GM18861 (cell line): Measurements from ENCODE around the gene SS18L1.
A peak's percentile ranks its signal among the peaks of the same experiment; 100 is the strongest.

ENCODE experiments used
- ATAC-seq: cut with Tn5 transposase; IDR thresholded peaks from one replicate; pipeline ENCODE4 v1.9.1; 2021; ENCODE audit not compliant: unreplicated experiment

The SS18L1 gene

GRCh38 chr20:62119591-62120364, 23.8 kb upstream of the SS18L1 start:
- ATAC-seq, result no peak

DNA sequence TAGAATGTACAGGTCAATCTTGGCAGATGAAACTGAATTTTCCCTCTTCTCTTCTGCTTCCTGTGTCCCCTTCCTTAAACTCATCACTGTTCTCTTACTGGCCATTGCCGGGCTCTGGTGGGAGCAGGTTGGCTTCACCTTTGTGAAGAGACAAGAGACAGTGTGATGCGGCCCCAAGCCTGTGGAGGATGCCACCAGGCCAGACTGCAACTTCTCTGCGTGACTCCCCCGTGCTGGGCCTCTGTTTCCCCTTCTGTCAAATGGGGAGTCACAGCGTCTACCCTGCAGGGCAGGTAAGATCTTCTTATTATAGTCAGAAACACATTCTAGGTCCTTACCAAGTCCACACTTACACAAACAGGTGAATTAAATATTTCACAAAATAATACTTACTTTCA, 23.2 kb upstream of the SS18L1 start:
- ATAC-seq, result no peak

GRCh38 chr20:62120990-62121775, 22.4 kb upstream of the SS18L1 start:
- ATAC-seq, result peak; percentile 1

GRCh38 chr20:62121776-62122653, 21.6 kb upstream of the SS18L1 start, which contains the start of gene LSM14B:
Gene LSM14B (plus strand): TSS chr20:62122475. CDS start chr20:62122667, 192 bp downstream.
- ATAC-seq, result peak; percentile 66

- ATAC-seq, result peak; percentile 20
Observed at GRCh38 chr20:62122654-62123449, 20.7 kb upstream of the SS18L1 start.

GRCh38 chr20:62123450-62124118, 20.0 kb upstream of the SS18L1 start:
- no peak for ATAC-seq

GRCh38 chr20:62126141-62126540, 17.4 kb upstream of the SS18L1 start:
- no peak for ATAC-seq

GRCh38 chr20:62127799-62128198, 15.8 kb upstream of the SS18L1 start:
- ATAC-seq, result no peak

DNA sequence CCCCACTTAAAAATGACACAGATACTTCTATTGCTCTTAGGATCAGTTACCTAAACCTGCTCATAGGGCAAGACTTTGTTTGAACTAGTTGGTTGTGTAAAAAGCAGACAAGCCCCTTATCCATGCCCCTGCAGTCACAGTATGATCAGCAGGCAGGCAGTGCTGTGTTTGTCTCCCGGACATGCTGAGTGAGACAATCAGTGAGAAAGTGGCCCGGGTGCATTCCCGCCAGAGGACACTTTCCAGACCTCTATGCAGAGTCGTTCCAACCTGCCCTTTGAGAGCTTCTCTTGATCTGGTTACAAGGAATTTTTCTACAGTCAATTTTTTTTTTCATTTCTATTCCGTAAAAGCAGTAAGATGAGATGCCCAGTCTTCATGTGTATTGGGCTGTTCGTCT, 15.1 kb upstream of the SS18L1 start:
- no peak for ATAC-seq

DNA sequence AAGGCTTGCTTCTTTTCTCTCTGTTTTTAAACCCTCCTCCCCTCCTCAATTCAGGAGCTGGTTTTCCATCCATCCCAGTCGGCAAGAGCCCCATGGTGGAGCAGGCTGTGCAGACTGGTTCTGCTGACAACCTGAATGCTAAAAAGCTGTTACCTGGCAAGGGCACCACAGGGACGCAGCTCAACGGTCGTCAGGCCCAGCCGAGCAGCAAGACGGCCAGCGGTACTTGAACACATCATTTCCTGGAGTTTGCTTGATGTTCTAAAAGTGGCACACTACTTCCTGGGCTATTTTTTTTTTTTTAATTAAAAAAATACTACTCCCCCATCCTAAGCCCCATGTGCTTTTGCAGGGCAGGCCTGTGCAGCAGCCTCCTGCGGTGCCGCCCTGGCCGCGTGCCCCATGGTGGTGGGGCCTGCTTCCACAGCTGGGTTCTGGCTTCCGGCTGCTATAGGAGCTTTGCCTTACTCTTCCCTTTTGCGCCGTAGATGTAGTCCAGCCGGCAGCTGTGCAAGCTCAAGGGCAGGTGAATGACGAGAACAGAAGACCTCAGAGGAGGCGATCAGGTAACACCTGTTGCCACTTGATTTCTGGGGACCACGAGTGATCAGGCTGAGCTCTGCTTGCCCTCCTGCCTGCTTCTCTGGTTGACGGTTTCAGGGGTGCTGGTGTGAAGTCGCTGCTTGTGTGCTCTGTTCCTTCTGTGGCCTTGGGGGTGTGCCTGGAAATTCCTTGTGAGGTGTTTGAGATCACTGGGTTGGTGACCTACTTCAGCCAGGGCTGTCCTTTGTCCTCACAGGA, 13.6 kb upstream of the SS18L1 start:
- ATAC-seq, result no peak

GRCh38 chr20:62131560-62132320, 11.8 kb upstream of the SS18L1 start:
- ATAC-seq, result no peak

DNA sequence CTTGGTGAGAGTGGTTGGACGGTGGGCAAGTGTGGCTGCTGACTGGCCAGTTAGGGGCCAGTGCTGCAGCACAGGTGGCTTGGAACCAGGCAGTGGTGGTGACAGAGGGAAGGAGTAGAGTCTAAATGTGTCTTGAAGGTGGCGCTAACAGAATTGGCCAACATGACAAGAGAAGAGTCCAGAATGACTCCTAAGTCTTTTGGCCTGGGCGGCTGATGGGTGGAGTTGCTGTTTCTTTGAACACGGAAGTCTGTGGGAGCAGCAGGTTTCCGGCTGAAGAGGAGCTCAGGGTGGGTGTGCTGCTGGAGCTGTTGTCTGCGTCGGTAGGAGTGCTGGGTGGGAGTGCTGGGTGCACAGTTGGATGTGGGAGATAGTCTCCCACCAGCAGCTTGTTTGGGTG, 11.1 kb upstream of the SS18L1 start:
- no peak for ATAC-seq

- no peak for ATAC-seq
Observed at GRCh38 chr20:62133051-62133845, 10.3 kb upstream of the SS18L1 start.

DNA sequence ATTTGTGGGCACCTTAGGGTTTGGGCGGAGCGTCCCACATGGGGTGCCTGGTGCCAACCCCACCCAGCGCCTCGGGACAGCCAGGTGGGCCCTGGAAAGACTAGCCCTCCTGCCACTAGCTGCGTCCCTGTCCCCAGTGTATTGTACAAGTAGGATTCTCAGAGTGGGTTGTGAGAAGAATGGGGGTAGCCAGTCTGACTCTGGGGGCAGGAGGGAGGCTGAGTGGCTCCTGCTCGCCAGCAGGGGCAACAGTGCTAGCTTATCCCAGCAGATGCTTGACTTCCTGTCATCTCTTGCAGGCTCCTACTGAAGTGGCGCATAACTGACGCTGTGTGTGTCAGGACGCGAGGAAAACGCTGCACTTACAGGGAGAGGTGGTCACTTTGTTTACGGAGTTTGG, 9.7 kb upstream of the SS18L1 start:
- no peak for ATAC-seq

DNA sequence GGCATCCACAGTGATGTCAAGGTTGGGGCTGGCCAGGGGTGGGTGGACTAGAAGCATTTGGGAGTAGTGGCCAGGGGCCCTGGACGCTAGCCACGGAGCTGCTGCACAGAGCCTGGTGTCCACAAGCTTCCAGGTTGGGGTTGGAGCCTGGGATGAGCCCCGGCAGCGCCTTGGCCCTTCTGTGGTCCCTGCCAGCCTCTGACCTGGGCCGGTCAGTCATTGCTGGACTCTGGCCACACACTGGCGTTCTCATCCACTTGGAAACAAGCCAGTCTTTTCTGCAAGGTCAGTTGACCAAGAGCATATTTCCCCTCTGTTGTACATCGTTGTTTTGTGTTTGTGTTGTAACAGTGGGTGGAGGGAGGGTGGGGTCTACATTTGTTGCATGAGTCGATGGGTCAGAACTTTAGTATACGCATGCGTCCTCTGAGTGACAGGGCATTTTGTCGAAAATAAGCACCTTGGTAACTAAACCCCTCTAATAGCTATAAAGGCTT, 8.8 kb upstream of the SS18L1 start:
- no peak for ATAC-seq

DNA sequence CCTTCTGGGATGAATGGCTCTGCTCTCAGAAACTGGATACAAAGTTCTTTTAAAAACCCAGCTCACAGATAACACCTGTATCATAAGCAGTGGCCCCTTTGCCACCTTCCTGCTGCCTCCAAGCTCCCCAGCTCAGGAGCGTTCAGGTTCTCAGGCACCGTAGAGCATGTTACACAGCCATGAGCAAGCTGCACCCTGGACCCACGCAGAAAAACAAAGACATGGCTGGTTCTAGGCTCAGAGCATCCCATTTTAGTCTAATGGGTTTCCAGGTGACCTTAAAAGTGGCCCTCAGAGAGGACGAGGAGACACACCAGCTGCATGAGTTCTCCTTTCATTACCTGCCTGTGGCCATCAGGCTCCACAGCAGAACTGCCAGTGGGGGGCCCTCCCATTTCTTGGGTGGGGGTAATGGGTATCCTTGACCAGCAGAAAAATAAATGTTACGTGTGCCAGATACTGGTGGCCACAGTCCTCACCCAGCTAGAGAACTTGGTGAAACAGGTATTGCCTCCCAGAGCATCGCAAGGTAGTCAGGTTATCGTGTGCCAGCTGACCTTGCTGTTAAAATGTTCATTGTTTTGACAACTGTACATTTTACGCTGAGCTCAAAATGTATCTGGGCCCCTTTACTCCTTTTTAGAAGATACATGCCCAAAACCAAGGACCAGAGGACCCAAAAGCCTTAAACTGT, 7.8 kb upstream of the SS18L1 start:
- no peak for ATAC-seq
